Neural crest cell (in vitro differentiated cells): ENCODE measurements around the gene THEM5. TPM values are rescaled to one million over a fixed set of nuclear protein-coding genes. Genes with fewer than 3 reads are reported as not detected.

Source experiments
- DNase-seq: peaks from one replicate; pipeline ENCODE4 v3.0.0; 2021; ENCODE audit warnings: low read depth, mixed read lengths, low spot score
- H3K27ac Mint-ChIP-seq: one replicate; pipeline ENCODE4 v1.8.0; 2021; ENCODE audit warnings: mild to moderate bottlenecking, mixed read lengths; ENCODE audit not compliant: unreplicated experiment
- H3K27me3 Mint-ChIP-seq: 2 replicates; pipeline ENCODE4 v1.8.0; 2021; ENCODE audit warnings: low read depth, mild to moderate bottlenecking, mixed read lengths
- H3K36me3 Mint-ChIP-seq: 2 replicates; pipeline ENCODE4 v1.8.0; 2021; ENCODE audit warnings: low read depth, mild to moderate bottlenecking, mixed read lengths
- H3K4me1 Mint-ChIP-seq: 2 replicates; pipeline ENCODE4 v1.8.0; 2021; ENCODE audit warnings: mixed read lengths
- H3K4me3 Mint-ChIP-seq: one replicate; pipeline ENCODE4 v1.8.0; 2021; ENCODE audit warnings: mild to moderate bottlenecking, mixed read lengths
- H3K9me3 Mint-ChIP-seq: 2 replicates; pipeline ENCODE4 v1.8.0; 2021; ENCODE audit warnings: mixed read lengths
- CTCF ChIP-seq: fragments of 200-600 bp; sonication (generic); conservative IDR thresholded peaks from 2 replicates; pipeline ENCODE4 v1.5.0; 2021; ENCODE audit warnings: antibody characterized with exemption, mild to moderate bottlenecking
- total RNA-seq: library from RNA; stranded (reverse); gene quantifications from 2 replicates; pipeline ENCODE4 v1.2.1, GENCODE V29; 2021

THEM5 gene
- total RNA-seq, 1 donor from 2014 or later: not detected

GRCh38 chr1:151846686-151847237 lies 6.8 kb downstream of the THEM5 start:
- Mint-ChIP-seq H3K36me3 (no peaks in the 10 kb centered on the region), H3K9me3 (no peaks in the 10 kb centered on the region), H3K4me3 (no peak overlapping the region), H3K4me1 (peaks cover 10% of the 10 kb centered on the region), H3K27me3 (peaks cover 8% of the 10 kb centered on the region), H3K27ac (no peak overlapping the region)
- no peak for DNase-seq
- no peak for TF ChIP-seq CTCF

- peaks cover 7% of the 10 kb centered on the region for H3K27me3 Mint-ChIP-seq
- no peak for TF ChIP-seq CTCF
- no peak for DNase-seq
- no peaks in the 10 kb centered on the region for H3K36me3 Mint-ChIP-seq
- H3K4me1 Mint-ChIP-seq: peaks cover 16% of the 10 kb centered on the region
- H3K9me3 Mint-ChIP-seq: no peaks in the 10 kb centered on the region
- no peak overlapping the region for H3K4me3 Mint-ChIP-seq
- peak overlapping the region; percentile 65 for H3K27ac Mint-ChIP-seq
Observed at GRCh38 chr1:151846062-151846568, 7.4 kb downstream of the THEM5 start.

GRCh38 chr1:151843398-151843797 lies 10.1 kb downstream of the THEM5 start:
- Mint-ChIP-seq H3K36me3 (no peaks in the 10 kb centered on the region), H3K9me3 (no peaks in the 10 kb centered on the region), H3K4me1 (peaks cover 32% of the 10 kb centered on the region), H3K4me3 (no peak overlapping the region), H3K27me3 (peaks cover 29% of the 10 kb centered on the region), H3K27ac (no peak overlapping the region)
- DNase-seq: no peak
- TF ChIP-seq CTCF: no peak

- H3K4me3 Mint-ChIP-seq: peak overlapping the region; percentile 21
- H3K36me3 Mint-ChIP-seq: no peaks in the 10 kb centered on the region
- no peak overlapping the region for H3K27ac Mint-ChIP-seq
- no peak for DNase-seq
- no peaks in the 10 kb centered on the region for H3K9me3 Mint-ChIP-seq
- peaks cover 31% of the 10 kb centered on the region for H3K4me1 Mint-ChIP-seq
- TF ChIP-seq CTCF: no peak
- H3K27me3 Mint-ChIP-seq: peaks cover 43% of the 10 kb centered on the region
Observed at GRCh38 chr1:151841141-151841540, 12.4 kb downstream of the THEM5 start.

- H3K9me3 Mint-ChIP-seq: no peaks in the 10 kb centered on the region
- H3K4me3 Mint-ChIP-seq: peak overlapping the region; percentile 82
- no peak for DNase-seq
- no peaks in the 10 kb centered on the region for H3K36me3 Mint-ChIP-seq
- no peak for TF ChIP-seq CTCF
- peak overlapping the region; percentile 95 for H3K27ac Mint-ChIP-seq
- H3K27me3 Mint-ChIP-seq: peaks cover 49% of the 10 kb centered on the region
- H3K4me1 Mint-ChIP-seq: peaks cover 29% of the 10 kb centered on the region
Observed at GRCh38 chr1:151840421-151840820, 13.1 kb downstream of the THEM5 start.
